Measurements from ENCODE around the gene GDAP2. TPM values are rescaled to one million over a fixed set of nuclear protein-coding genes. Genes with fewer than 3 reads are reported as not detected.
"Not testable (repeated sequence)": the region's sequence is repeated elsewhere in the genome, so short reads cannot be mapped to it uniquely, and the experiment has no call there.

GDAP2 gene
- total RNA-seq, 4 donors from 2014 or later: 19.9 to 28.1 (median 24.8) TPM

DNA sequence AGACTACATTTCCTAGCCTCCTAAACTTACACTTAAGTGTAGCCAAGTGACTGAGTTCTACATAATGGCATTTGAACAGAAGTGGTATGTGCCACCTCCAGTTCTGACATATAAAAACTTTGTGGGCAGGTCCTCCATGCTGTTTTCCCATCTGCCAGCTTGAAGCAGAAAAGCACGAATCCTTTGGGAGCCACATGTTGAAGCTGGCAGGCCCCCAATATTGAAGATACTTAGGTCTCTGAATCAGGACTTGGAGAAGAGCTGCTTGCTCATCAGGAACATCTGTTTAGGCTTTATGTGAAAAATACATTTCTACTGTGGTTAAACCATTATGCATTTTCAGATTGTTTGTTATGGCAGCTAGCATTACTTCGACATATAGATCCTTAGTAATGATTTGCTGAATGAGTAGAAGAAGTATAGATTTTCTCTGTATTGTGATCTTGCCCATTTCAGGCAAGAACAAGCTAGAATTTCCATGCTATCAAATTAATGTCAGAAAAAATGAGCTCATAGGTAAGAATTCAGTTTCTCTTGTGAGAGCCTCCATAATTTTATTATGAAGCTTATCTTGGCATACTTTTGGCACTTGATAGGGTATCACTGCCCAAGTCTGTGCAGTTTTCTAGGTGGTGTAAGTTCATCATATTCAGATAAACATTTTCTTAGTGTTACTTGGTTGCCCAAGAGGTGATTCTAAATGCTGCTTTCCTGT is 68.4 kb downstream of the GDAP2 start:
- ATAC-seq (ENCODE audit: low FRiP score): no peak
- DNase-seq (ENCODE audit: low spot score): no peak
- TF ChIP-seq, protein P1, sequence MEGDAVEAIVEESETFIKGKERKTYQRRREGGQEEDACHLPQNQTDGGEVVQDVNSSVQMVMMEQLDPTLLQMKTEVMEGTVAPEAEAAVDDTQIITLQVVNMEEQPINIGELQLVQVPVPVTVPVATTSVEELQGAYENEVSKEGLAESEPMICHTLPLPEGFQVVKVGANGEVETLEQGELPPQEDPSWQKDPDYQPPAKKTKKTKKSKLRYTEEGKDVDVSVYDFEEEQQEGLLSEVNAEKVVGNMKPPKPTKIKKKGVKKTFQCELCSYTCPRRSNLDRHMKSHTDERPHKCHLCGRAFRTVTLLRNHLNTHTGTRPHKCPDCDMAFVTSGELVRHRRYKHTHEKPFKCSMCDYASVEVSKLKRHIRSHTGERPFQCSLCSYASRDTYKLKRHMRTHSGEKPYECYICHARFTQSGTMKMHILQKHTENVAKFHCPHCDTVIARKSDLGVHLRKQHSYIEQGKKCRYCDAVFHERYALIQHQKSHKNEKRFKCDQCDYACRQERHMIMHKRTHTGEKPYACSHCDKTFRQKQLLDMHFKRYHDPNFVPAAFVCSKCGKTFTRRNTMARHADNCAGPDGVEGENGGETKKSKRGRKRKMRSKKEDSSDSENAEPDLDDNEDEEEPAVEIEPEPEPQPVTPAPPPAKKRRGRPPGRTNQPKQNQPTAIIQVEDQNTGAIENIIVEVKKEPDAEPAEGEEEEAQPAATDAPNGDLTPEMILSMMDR (IDR thresholded peaks at IDR 0.05): no peak

DNA sequence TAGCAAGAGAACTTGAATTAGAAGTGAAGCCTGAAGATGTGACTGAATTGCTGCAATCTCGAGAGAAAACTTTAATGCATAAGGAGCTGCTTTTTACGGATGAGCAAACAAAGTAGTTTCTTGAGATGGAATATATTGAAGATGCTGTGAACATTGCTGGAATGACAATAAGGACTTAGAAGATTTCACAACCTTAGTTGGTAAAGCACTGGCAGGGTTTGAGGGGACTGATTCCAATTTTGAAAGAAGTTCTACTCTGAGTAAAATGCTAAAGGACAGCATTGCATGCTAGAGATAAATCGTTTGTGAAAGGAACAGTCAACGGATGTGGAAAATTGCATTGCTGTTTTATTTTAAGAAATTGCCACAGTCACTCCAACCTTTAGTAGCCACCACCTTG is 69.5 kb downstream of the GDAP2 start:
- no peak for DNase-seq (ENCODE audit: low spot score)
- TF ChIP-seq, protein P1 (IDR thresholded peaks at IDR 0.05): no peak
- ATAC-seq (ENCODE audit: low FRiP score): no peak

DNA sequence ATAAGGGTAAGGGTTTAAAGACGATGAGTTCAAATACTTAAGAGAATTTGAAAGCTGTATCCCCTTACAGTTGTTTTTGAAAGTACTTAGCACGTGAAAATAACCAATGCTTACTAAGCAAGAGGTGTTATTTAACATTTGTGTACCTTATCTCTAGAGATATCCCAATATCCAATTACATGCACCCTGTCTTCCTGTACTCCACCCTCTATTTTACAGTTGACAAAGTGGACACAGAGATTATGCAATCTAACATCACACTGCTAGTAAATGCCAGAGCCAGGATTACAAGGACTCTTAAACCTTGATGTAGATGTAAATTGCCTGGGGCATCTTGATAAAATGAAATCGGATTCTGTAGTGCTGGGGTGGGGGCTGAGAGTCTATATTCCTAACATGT is 72.0 kb downstream of the GDAP2 start:
- DNase-seq (ENCODE audit: low spot score): no peak
- no peak for ATAC-seq (ENCODE audit: low FRiP score)
- TF ChIP-seq, protein P1 (IDR thresholded peaks at IDR 0.05): no peak

DNA sequence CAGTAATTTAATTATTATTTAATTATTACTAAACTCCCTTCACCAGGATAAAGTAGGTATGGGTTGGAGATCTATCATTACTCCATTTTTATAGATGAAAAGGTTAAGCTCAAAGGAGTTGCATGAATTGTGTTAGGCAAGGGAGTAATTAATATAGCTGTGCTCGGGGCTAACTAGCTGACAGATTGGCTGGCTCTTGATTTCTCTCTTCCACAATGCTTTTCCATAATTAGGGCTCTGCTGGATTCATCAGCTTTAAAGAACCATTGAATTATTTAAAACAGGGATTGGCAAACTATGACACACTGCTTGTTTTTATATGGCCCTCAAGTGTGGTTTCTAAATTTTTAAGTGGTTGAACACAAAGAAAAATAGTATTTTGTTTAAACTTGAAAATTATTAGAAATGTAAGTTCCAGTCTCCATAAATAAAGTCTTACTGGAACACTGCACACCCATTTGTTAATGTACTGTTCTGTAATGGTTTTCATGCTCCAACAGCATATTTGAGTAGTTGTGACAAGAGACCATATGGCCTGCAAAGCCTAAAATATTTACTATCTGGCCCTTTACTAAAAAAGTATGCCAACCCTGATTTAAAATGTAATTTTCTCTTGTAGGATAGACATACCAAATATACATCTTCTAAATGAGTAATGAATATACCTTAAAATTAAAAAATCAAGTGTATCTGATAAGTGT is 76.4 kb downstream of the GDAP2 start:
- no peak for ATAC-seq (ENCODE audit: low FRiP score)
- DNase-seq (ENCODE audit: low spot score): no peak

DNA sequence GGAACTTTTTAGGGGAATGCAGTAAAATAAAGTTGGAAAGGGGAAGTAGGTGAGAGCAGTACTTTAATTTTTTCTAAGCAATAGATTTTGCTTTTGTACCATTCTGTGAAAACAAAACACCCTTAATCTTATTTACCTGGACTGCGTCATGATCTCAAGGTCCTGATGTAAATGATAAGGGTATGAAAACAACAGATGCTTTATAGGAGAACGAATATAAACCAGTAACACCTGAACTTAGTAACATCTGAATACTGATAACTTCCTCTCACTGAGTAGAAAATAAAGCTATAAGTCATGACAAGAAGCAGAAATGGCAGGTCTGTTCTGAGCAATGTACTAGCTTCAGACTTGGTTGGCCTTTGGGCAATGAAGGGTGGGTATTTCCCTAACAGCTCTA is 77.7 kb downstream of the GDAP2 start:
- ATAC-seq (ENCODE audit: low FRiP score): no peak
- TF ChIP-seq, protein P1 (IDR thresholded peaks at IDR 0.05): no peak
- no peak for DNase-seq (ENCODE audit: low spot score)

More for the DNA sequence above, 76.4 kb downstream of the GDAP2 start:
- TF ChIP-seq, protein P1 (IDR thresholded peaks at IDR 0.05): no peak

DNA sequence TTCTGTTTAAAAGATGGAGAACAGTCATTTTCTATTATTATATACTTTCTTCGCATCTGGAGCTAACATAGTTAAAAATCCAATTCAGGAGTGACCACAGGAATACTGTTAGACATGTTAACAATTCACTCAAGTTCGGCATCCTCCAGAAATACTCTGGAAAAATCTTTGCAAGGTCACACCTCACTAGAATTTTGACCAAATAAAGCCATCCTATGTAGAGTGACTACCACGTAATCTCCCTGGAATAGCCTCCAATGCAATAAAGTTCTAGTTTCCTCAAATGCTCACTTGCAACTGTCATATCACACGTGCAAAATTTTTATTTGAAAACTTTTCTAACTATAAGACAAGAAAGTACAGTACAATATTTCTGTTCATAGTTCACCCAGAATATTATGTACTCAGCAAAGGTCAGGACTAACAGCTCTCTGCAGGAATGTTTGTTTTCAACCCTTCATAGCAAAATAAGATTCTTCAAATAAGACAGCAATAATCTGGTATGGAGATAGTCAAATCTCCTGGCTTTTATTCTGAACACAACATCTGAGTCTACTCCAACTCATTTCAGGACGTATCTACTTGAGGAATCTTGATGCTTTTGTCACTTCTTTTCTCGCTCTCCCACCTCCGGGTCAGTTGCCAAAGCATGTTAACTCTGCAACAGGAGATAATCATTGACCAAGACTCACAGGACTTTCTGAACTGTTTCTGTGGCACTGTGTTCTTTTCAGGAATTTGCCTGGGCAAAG is 82.6 kb downstream of the GDAP2 start:
- ATAC-seq (ENCODE audit: low FRiP score) (no peak), DNase-seq (ENCODE audit: low spot score) (no peak)
- TF ChIP-seq, protein P1 (IDR thresholded peaks at IDR 0.05): no peak

DNA sequence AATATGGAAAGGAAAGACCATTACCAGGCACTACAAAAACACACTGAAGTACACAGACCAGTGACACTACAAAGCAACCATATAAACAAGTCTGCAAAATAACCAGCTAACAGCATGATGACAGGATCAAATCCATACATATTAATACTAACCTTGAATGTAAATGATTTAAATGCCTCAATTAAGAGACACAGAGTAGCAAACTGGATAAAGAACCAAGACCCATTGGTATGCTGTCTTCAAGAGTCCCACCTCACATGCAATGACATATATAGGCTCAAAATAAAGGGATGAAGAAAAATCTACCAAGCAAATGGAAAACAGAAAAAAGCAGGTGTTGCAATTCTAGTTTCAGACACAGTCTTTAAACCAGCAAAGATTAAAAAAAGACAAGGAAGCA is 84.9 kb downstream of the GDAP2 start:
- not testable (repeated sequence) for DNase-seq (ENCODE audit: low spot score); ATAC-seq (ENCODE audit: low FRiP score)
